Measurements from ENCODE around the gene ASB10.

Gene ASB10

GRCh38 chr7:151142686-151143040, 44.4 kb downstream of the ASB10 start:
- no peak overlapping the region for H3K4ac ChIP-seq (ENCODE audit: low read length)
- no peak for DNase-seq (ENCODE audit: low spot score)
- no peak overlapping the region for H2BK120ac ChIP-seq (ENCODE audit: low read depth, low read length)
- no peak overlapping the region for H2BK15ac ChIP-seq (ENCODE audit: low read length)
- no peak overlapping the region for H4K8ac ChIP-seq (ENCODE audit: low read depth, low read length)
- no peak overlapping the region for H2BK5ac ChIP-seq (ENCODE audit: low read length)
- H3K18ac ChIP-seq (ENCODE audit: low read length) = peak overlapping the region; percentile 36
- no peak overlapping the region for H3K4me3 ChIP-seq (ENCODE audit: low read length in 2 of 2)
- H3K9ac ChIP-seq (ENCODE audit: low read depth, low read length, poor library complexity) = peak overlapping the region; percentile 46
- H2AK5ac ChIP-seq (ENCODE audit: low read depth, low read length) = no peak overlapping the region
- H2AFZ ChIP-seq (ENCODE audit: low read length) = no peak overlapping the region
- no peak overlapping the region for H3K14ac ChIP-seq (ENCODE audit: low read length)
- no peak overlapping the region for H4K91ac ChIP-seq (ENCODE audit: low read depth, low read length, poor library complexity)
- no CpG with 5 or more reads among the region's 10 CpGs for WGBS, 2 donors (ENCODE audit: extremely low coverage in 2 of 2, insufficient read length in 2 of 2, insufficient replicate concordance in 1 of 2)
- no peak overlapping the region for H3K4me2 ChIP-seq (ENCODE audit: insufficient read depth, low read length, poor library complexity, severe bottlenecking)
- H3K27ac ChIP-seq (replicated peaks; ENCODE audit: low read length) = no peak overlapping the region
- H3K36me3 ChIP-seq (replicated peaks in 1 of 2; ENCODE audit: control insufficient read depth in 2 of 2, insufficient read depth in 2 of 2, low read length in 2 of 2) = peaks cover 23 to 69% of the 10 kb centered on the region in 2 donors
- H3K27me3 ChIP-seq (ENCODE audit: control insufficient read depth in 3 of 3, insufficient read depth in 3 of 3, low read depth in 1 of 3, low read length in 3 of 3) = no peaks in the 10 kb centered on the region
- peaks cover 0 to 20% of the 10 kb centered on the region in 2 donors for H3K4me1 ChIP-seq (ENCODE audit: control insufficient read depth in 2 of 2, insufficient read depth in 1 of 2, low read depth in 1 of 2, low read length in 2 of 2)
- no peaks in the 10 kb centered on the region for H3K9me3 ChIP-seq (replicated peaks in 1 of 2; ENCODE audit: control insufficient read depth in 2 of 2, insufficient read depth in 1 of 2, low read depth in 1 of 2, low read length in 2 of 2)
- peak overlapping the region; percentile 52 for H3K23ac ChIP-seq (ENCODE audit: low read depth, low read length, poor library complexity)
- H2BK12ac ChIP-seq (ENCODE audit: low read length) = no peak overlapping the region
- H3K79me1 ChIP-seq (ENCODE audit: low read depth, low read length) = no peaks in the 10 kb centered on the region

GRCh38 chr7:151141855-151142685, 45.0 kb downstream of the ASB10 start:
- no peak for DNase-seq (ENCODE audit: low spot score)
- H2BK15ac ChIP-seq (ENCODE audit: low read length) = no peak overlapping the region
- WGBS, 2 donors (ENCODE audit: extremely low coverage in 2 of 2, insufficient read length in 2 of 2, insufficient replicate concordance in 1 of 2) = no CpG with 5 or more reads among the region's 31 CpGs
- H3K36me3 ChIP-seq (replicated peaks in 1 of 2; ENCODE audit: control insufficient read depth in 2 of 2, insufficient read depth in 2 of 2, low read length in 2 of 2) = peaks cover 23 to 73% of the 10 kb centered on the region in 2 donors
- H3K9me3 ChIP-seq (replicated peaks in 1 of 2; ENCODE audit: control insufficient read depth in 2 of 2, insufficient read depth in 1 of 2, low read depth in 1 of 2, low read length in 2 of 2) = no peaks in the 10 kb centered on the region
- no peak overlapping the region for H2BK12ac ChIP-seq (ENCODE audit: low read length)
- H3K4me1 ChIP-seq (ENCODE audit: control insufficient read depth in 2 of 2, insufficient read depth in 1 of 2, low read depth in 1 of 2, low read length in 2 of 2) = peaks cover 0 to 21% of the 10 kb centered on the region in 2 donors
- H3K23ac ChIP-seq (ENCODE audit: low read depth, low read length, poor library complexity) = peak overlapping the region; percentile 52
- no peaks in the 10 kb centered on the region for H3K27me3 ChIP-seq (ENCODE audit: control insufficient read depth in 3 of 3, insufficient read depth in 3 of 3, low read depth in 1 of 3, low read length in 3 of 3)
- peak overlapping the region; percentile 19 for H3K18ac ChIP-seq (ENCODE audit: low read length)
- H3K27ac ChIP-seq (replicated peaks; ENCODE audit: low read length) = no peak overlapping the region
- no peak overlapping the region for H3K4me2 ChIP-seq (ENCODE audit: insufficient read depth, low read length, poor library complexity, severe bottlenecking)
- H4K8ac ChIP-seq (ENCODE audit: low read depth, low read length) = no peak overlapping the region
- H2AK5ac ChIP-seq (ENCODE audit: low read depth, low read length) = no peak overlapping the region
- H2AFZ ChIP-seq (ENCODE audit: low read length) = no peak overlapping the region
- no peak overlapping the region for H4K91ac ChIP-seq (ENCODE audit: low read depth, low read length, poor library complexity)
- H3K9ac ChIP-seq (ENCODE audit: low read depth, low read length, poor library complexity) = peak overlapping the region; percentile 46
- no peak overlapping the region for H3K4ac ChIP-seq (ENCODE audit: low read length)
- no peak overlapping the region for H2BK5ac ChIP-seq (ENCODE audit: low read length)
- no peak overlapping the region for H3K14ac ChIP-seq (ENCODE audit: low read length)
- H3K4me3 ChIP-seq (ENCODE audit: low read length in 2 of 2) = no peak overlapping the region
- H2BK120ac ChIP-seq (ENCODE audit: low read depth, low read length) = no peak overlapping the region
- no peaks in the 10 kb centered on the region for H3K79me1 ChIP-seq (ENCODE audit: low read depth, low read length)

DNA sequence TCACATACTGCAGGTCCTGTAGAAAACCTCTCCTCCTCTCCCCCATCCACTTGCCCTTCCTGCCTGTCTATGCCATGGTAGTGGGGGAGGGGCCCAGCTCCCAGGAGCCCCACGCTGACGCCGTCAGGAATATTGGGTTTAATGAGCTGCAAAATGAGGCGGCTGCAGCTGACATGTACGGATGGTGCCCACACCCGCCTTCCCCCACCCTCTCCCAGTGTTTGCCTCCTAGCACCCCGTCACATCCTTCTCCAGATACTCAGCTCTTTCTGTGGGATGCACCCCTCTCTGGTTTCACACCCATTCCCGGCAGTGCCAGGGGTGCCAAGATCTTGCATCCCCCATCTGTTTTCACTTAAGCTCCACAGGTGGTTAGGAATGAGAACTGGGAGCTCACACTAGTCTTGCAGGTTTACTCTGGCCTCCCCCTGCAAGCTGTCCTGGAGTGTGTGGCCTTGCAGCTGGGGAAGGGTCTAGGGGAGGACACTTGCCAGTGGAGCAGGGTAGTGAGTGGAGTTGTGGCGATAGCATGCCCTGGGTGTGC, 45.7 kb downstream of the ASB10 start:
- Histone ChIP-seq H3K9me3 (replicated peaks in 1 of 2; ENCODE audit: control insufficient read depth in 2 of 2, insufficient read depth in 1 of 2, low read depth in 1 of 2, low read length in 2 of 2) (no peaks in the 10 kb centered on the region), H2BK15ac (ENCODE audit: low read length) (no peak overlapping the region), H2BK5ac (ENCODE audit: low read length) (peak overlapping the region; percentile 47), H3K79me1 (ENCODE audit: low read depth, low read length) (no peaks in the 10 kb centered on the region), H3K27ac (replicated peaks; ENCODE audit: low read length) (no peak overlapping the region), H2BK120ac (ENCODE audit: low read depth, low read length) (no peak overlapping the region), H3K4ac (ENCODE audit: low read length) (no peak overlapping the region), H3K9ac (ENCODE audit: low read depth, low read length, poor library complexity) (no peak overlapping the region), H3K4me3 (ENCODE audit: low read length in 2 of 2) (no peak overlapping the region), H3K18ac (ENCODE audit: low read length) (no peak overlapping the region), H3K23ac (ENCODE audit: low read depth, low read length, poor library complexity) (peak overlapping the region; percentile 21), H3K14ac (ENCODE audit: low read length) (no peak overlapping the region), H4K8ac (ENCODE audit: low read depth, low read length) (no peak overlapping the region), H3K36me3 (replicated peaks in 1 of 2; ENCODE audit: control insufficient read depth in 2 of 2, insufficient read depth in 2 of 2, low read length in 2 of 2) (peaks cover 23 to 80% of the 10 kb centered on the region in 2 donors), H3K4me1 (ENCODE audit: control insufficient read depth in 2 of 2, insufficient read depth in 1 of 2, low read depth in 1 of 2, low read length in 2 of 2) (peaks cover 0 to 21% of the 10 kb centered on the region in 2 donors), H3K4me2 (ENCODE audit: insufficient read depth, low read length, poor library complexity, severe bottlenecking) (no peak overlapping the region), H4K91ac (ENCODE audit: low read depth, low read length, poor library complexity) (no peak overlapping the region), H2AK5ac (ENCODE audit: low read depth, low read length) (no peak overlapping the region), H3K27me3 (ENCODE audit: control insufficient read depth in 3 of 3, insufficient read depth in 3 of 3, low read depth in 1 of 3, low read length in 3 of 3) (no peaks in the 10 kb centered on the region), H2AFZ (ENCODE audit: low read length) (no peak overlapping the region), H2BK12ac (ENCODE audit: low read length) (no peak overlapping the region)
- no CpG with 5 or more reads among the region's 9 CpGs for WGBS, 2 donors (ENCODE audit: extremely low coverage in 2 of 2, insufficient read length in 2 of 2, insufficient replicate concordance in 1 of 2)
- no peak for DNase-seq (ENCODE audit: low spot score)

- no peak overlapping the region for H4K91ac ChIP-seq (ENCODE audit: low read depth, low read length, poor library complexity)
- H2AFZ ChIP-seq (ENCODE audit: low read length) = no peak overlapping the region
- no peak overlapping the region for H2BK15ac ChIP-seq (ENCODE audit: low read length)
- no peaks in the 10 kb centered on the region for H3K9me3 ChIP-seq (replicated peaks in 1 of 2; ENCODE audit: control insufficient read depth in 2 of 2, insufficient read depth in 1 of 2, low read depth in 1 of 2, low read length in 2 of 2)
- peak overlapping the region; percentile 47 for H2BK5ac ChIP-seq (ENCODE audit: low read length)
- H3K4ac ChIP-seq (ENCODE audit: low read length) = no peak overlapping the region
- DNase-seq (ENCODE audit: low spot score) = no peak
- no peaks in the 10 kb centered on the region for H3K79me1 ChIP-seq (ENCODE audit: low read depth, low read length)
- no peak overlapping the region for H3K4me2 ChIP-seq (ENCODE audit: insufficient read depth, low read length, poor library complexity, severe bottlenecking)
- no peak overlapping the region for H2BK120ac ChIP-seq (ENCODE audit: low read depth, low read length)
- H3K18ac ChIP-seq (ENCODE audit: low read length) = no peak overlapping the region
- H3K4me1 ChIP-seq (ENCODE audit: control insufficient read depth in 2 of 2, insufficient read depth in 1 of 2, low read depth in 1 of 2, low read length in 2 of 2) = peaks cover 0 to 21% of the 10 kb centered on the region in 2 donors
- WGBS, 2 donors (ENCODE audit: extremely low coverage in 2 of 2, insufficient read length in 2 of 2, insufficient replicate concordance in 1 of 2) = no CpG with 5 or more reads among the region's 7 CpGs
- no peak overlapping the region for H3K9ac ChIP-seq (ENCODE audit: low read depth, low read length, poor library complexity)
- H2AK5ac ChIP-seq (ENCODE audit: low read depth, low read length) = no peak overlapping the region
- no peaks in the 10 kb centered on the region for H3K27me3 ChIP-seq (ENCODE audit: control insufficient read depth in 3 of 3, insufficient read depth in 3 of 3, low read depth in 1 of 3, low read length in 3 of 3)
- H3K36me3 ChIP-seq (replicated peaks in 1 of 2; ENCODE audit: control insufficient read depth in 2 of 2, insufficient read depth in 2 of 2, low read length in 2 of 2) = peaks cover 23 to 86% of the 10 kb centered on the region in 2 donors
- H3K27ac ChIP-seq (replicated peaks; ENCODE audit: low read length) = no peak overlapping the region
- no peak overlapping the region for H4K8ac ChIP-seq (ENCODE audit: low read depth, low read length)
- no peak overlapping the region for H3K4me3 ChIP-seq (ENCODE audit: low read length in 2 of 2)
- H3K23ac ChIP-seq (ENCODE audit: low read depth, low read length, poor library complexity) = no peak overlapping the region
- no peak overlapping the region for H2BK12ac ChIP-seq (ENCODE audit: low read length)
- H3K14ac ChIP-seq (ENCODE audit: low read length) = no peak overlapping the region
Observed at GRCh38 chr7:151140826-151141225, 46.2 kb downstream of the ASB10 start.
